Peyer's patch (tissue), 4 donors: ENCODE results near the gene IGSF9B.

ENCODE experiments used
- CTCF ChIP-seq, 6 experiments: fragments of 450-650 bp in 4 of 6; fragments of 200-600 bp in 2 of 6; sonication (generic) in 1 of 6; IDR thresholded peaks; one replicate each; pipeline ENCODE4 v1.5.1; 2017 to 2019; ENCODE audit warnings: antibody characterized with exemption in 6 of 6, mild to moderate bottlenecking in 3 of 6, moderate library complexity in 1 of 6
- POLR2A ChIP-seq, 2 donors: fragments of 450-650 bp; IDR thresholded peaks; one replicate each; pipeline ENCODE4 v1.5.1; 2017; ENCODE audit warnings: antibody characterized with exemption in 2 of 2, mild to moderate bottlenecking in 2 of 2, moderate library complexity in 2 of 2

- TF ChIP-seq CTCF (IDR thresholded peaks at IDR 0.05), result no peak
- no peak for TF ChIP-seq POLR2A (IDR thresholded peaks at IDR 0.05)
Measured at GRCh38 chr11:133955945-133956421, 785 bp downstream of the IGSF9B start.
